Stimulated activated CD4-positive, alpha-beta T cell treated with anti-CD3 and anti-CD28 coated beads, Interleukin-2, amount 100 ng/mL, for 48 hours (primary cell): Measurements from ENCODE around the gene IGFLR1.
A peak's percentile ranks its signal among the peaks of the same experiment; 100 is the strongest.

Experiments
- DNase-seq, 2 donors: peaks; one replicate each; pipeline ENCODE4 v3.0.0-alpha.2; 2020

IGFLR1 gene

GRCh38 chr19:35742121-35742724, at the start of gene IGFLR1:
IGFLR1 (minus strand) TSS chr19:35742452; CDS start chr19:35741180, 1,272 bp downstream.
- DNase-seq: peak; percentile 58 to 71

GRCh38 chr19:35791814-35792279, 49.6 kb upstream of the IGFLR1 start:
- DNase-seq: no peak

GRCh38 chr19:35790981-35791813, 48.9 kb upstream of the IGFLR1 start:
- no peak for DNase-seq

- DNase-seq: no peak
Measured at GRCh38 chr19:35789978-35790944, 48.0 kb upstream of the IGFLR1 start.

GRCh38 chr19:35789195-35789977, 47.1 kb upstream of the IGFLR1 start:
- DNase-seq: no peak

GRCh38 chr19:35788205-35788960, 46.1 kb upstream of the IGFLR1 start:
- DNase-seq: no peak

- no peak for DNase-seq
Measured at GRCh38 chr19:35787227-35787799, 45.1 kb upstream of the IGFLR1 start.

- no peak for DNase-seq
Measured at GRCh38 chr19:35786299-35787160, 44.3 kb upstream of the IGFLR1 start.

GRCh38 chr19:35785339-35785627, 43.0 kb upstream of the IGFLR1 start:
- no peak for DNase-seq

- DNase-seq: no peak
Measured at GRCh38 chr19:35784503-35785338, 42.5 kb upstream of the IGFLR1 start.

GRCh38 chr19:35783469-35784434, 41.5 kb upstream of the IGFLR1 start:
- DNase-seq: no peak

GRCh38 chr19:35782589-35782988, 40.3 kb upstream of the IGFLR1 start:
- DNase-seq: no peak

- no peak for DNase-seq
Measured at GRCh38 chr19:35781650-35782049, 39.4 kb upstream of the IGFLR1 start.

- DNase-seq: no peak
Measured at GRCh38 chr19:35780717-35781116, 38.5 kb upstream of the IGFLR1 start.

GRCh38 chr19:35780058-35780457, 37.8 kb upstream of the IGFLR1 start:
- no peak for DNase-seq

GRCh38 chr19:35779033-35779432, 36.8 kb upstream of the IGFLR1 start:
- DNase-seq: no peak

GRCh38 chr19:35777961-35778360, 35.7 kb upstream of the IGFLR1 start:
- no peak for DNase-seq
